Common myeloid progenitor, CD34-positive (primary cell): ENCODE data around the gene ARHGEF10L.
"Not testable (repeated sequence)": the region's sequence is repeated elsewhere in the genome, so short reads cannot be mapped to it uniquely, and the experiment has no call there.

ENCODE experiments used
- CTCF ChIA-PET: fragments of 350-600 bp; sonication (Branson Sonifier 250); formaldehyde crosslinking; loops from one replicate; lab custom pipeline; 2021; ENCODE audit warnings: antibody characterized with exemption; lab: Charles Lee
- POLR2A ChIA-PET: fragments of 350-600 bp; sonication (Branson Sonifier 250); formaldehyde crosslinking; loops from one replicate; lab custom pipeline; 2021; ENCODE audit warnings: antibody characterized with exemption; lab: Charles Lee
- DNase-seq, 3 donors: peaks; one replicate each; pipeline versions ENCODE4 v3.0.0 to v3.0.0-alpha.2; 2013
- H3K27ac ChIP-seq, 2 experiments: 1 replicate in 1 of 2; 2 replicates in 1 of 2; pipeline ENCODE4 v1.7.0; 2013; ENCODE audit warnings: inconsistent platforms in 2 of 2, low read length in 2 of 2, mild to moderate bottlenecking in 2 of 2, low read depth in 1 of 2, moderate library complexity in 1 of 2; ENCODE audit not compliant: severe bottlenecking in 2 of 2, insufficient read depth in 1 of 2, poor library complexity in 1 of 2
- H3K27me3 ChIP-seq, 5 experiments: replicated peaks in 2 of 5; 1 replicate in 3 of 5; 2 replicates in 2 of 5; pipeline versions ENCODE4 v1.6.1 to v1.7.0; 2013; ENCODE audit warnings: low read length in 4 of 5, mild to moderate bottlenecking in 2 of 5, moderate library complexity in 2 of 5, inconsistent platforms in 1 of 5; ENCODE audit not compliant: insufficient read depth in 5 of 5, control insufficient read depth in 4 of 5
- H3K36me3 ChIP-seq, 4 experiments: 1 replicate in 2 of 4; 2 replicates in 2 of 4; pipeline versions ENCODE4 v1.6.1 to v1.7.0; 2013; ENCODE audit warnings: low read length in 3 of 4, control low read depth in 1 of 4, mild to moderate bottlenecking in 1 of 4; ENCODE audit not compliant: control insufficient read depth in 4 of 4, insufficient read depth in 4 of 4
- H3K4me1 ChIP-seq, 4 experiments: 1 replicate in 3 of 4; 2 replicates in 1 of 4; pipeline versions ENCODE4 v1.6.1 to v1.7.1; 2013; ENCODE audit warnings: low read length in 3 of 4, mild to moderate bottlenecking in 3 of 4, control low read depth in 1 of 4, inconsistent platforms in 1 of 4, moderate library complexity in 1 of 4; ENCODE audit not compliant: control insufficient read depth in 4 of 4, insufficient read depth in 4 of 4; ENCODE audit errors: control extremely low read depth in 1 of 4
- H3K4me3 ChIP-seq, 7 experiments: 1 replicate in 4 of 7; 2 replicates in 3 of 7; pipeline versions ENCODE4 v1.5.1 to v1.7.0; 2013; ENCODE audit warnings: mild to moderate bottlenecking in 7 of 7, low read length in 6 of 7, moderate library complexity in 6 of 7, inconsistent platforms in 2 of 7, low read depth in 2 of 7, control low read depth in 1 of 7; ENCODE audit not compliant: insufficient read depth in 4 of 7, control insufficient read depth in 1 of 7; ENCODE audit errors: extremely low read depth in 1 of 7
- H3K9me3 ChIP-seq, 5 experiments: 1 replicate in 4 of 5; 2 replicates in 1 of 5; pipeline versions ENCODE4 v1.6.1 to v1.7.1; 2013; ENCODE audit warnings: low read length in 4 of 5, mild to moderate bottlenecking in 2 of 5, inconsistent platforms in 1 of 5, low read depth in 1 of 5, moderate library complexity in 1 of 5; ENCODE audit not compliant: control insufficient read depth in 4 of 5, insufficient read depth in 2 of 5; ENCODE audit errors: control extremely low read depth in 1 of 5
- WGBS: methylation state at CpG from one replicate; pipeline ENCODE4 v1.1.5; 2013; ENCODE audit not compliant: insufficient coverage; 5-methylcytosine and 5-hydroxymethylcytosine counted together

The ARHGEF10L gene

DNA sequence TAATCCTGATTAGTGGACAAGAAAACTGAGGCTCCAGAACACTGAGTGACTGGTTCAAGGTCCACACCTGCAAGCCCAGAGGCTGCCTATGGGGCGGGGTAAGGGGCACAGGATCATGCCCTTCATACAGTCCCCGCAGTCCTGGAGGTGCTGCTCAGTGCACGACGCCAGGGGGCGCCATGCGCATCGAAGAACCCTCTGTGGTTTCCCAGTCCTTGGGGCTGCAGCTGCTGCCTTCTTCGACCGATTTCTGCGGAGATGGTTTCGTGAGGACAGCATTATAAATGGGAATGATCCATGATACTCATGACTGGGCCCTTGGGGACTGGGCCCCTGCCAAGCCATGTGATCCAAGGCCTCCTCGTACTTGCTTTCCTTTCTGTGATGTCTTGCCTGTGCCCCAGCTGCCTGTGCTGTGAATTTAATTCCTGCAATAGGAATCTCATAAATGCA lies 37.1 kb upstream of the ARHGEF10L start:
- DNase-seq: peak; percentile 70 to 86 (median 78)
- ChIA-PET CTCF (interaction anchor here (0.7 to 9.1 kb wide), 20 partner anchors 7 to 569 kb away, joined by 3 to 152 read pairs (median 4); no protein-coding TSS in a partner anchor), POLR2A (no interaction called here)
- Histone ChIP-seq H3K36me3 (no peaks in the 10 kb centered on the region), H3K4me1 (no peaks in the 10 kb centered on the region), H3K4me3 (no peak overlapping the region), H3K27me3 (peaks cover 0 to 5% (median 0%) of the 10 kb centered on the region in 5 experiments), H3K27ac (no peak overlapping the region), H3K9me3 (no peaks in the 10 kb centered on the region)
- WGBS: 6% methylated on average over 12 of the region's 12 CpGs

DNA sequence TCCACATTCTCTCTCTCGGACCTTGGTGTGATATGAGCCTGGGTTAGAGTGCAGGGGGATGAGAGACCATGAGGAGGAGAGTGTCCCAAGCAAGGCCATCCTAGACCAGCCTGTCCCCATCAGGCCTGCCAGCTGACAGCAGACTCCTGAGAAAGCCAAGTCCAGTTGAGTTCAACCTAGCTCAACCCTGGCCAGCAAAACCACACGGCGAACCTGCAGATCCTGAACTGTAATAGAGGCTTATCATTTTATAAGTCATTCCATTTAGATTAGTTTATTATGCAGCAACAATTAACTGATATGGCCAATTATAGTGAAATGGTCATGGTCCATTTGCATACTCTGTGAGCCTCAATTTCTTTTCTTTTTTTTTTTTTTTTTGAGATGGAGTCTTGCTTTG lies 36.4 kb upstream of the ARHGEF10L start:
- Histone ChIP-seq H3K4me1 (no peaks in the 10 kb centered on the region), H3K27me3 (peaks cover 0 to 5% (median 0%) of the 10 kb centered on the region in 5 experiments), H3K4me3 (no peak overlapping the region), H3K9me3 (no peaks in the 10 kb centered on the region), H3K27ac (no peak overlapping the region), H3K36me3 (no peaks in the 10 kb centered on the region)
- CTCF ChIA-PET: interaction anchor here (0.7 to 9.1 kb wide), 18 partner anchors 8 to 160 kb away, joined by 3 to 152 read pairs (median 4); no protein-coding TSS in a partner anchor
- 80% methylated on average over 1 of the region's 3 CpGs for WGBS
- DNase-seq: no peak
- POLR2A ChIA-PET: no interaction called here

- not testable (repeated sequence) for H3K9me3 ChIP-seq, H3K4me3 ChIP-seq, H3K36me3 ChIP-seq, H3K4me1 ChIP-seq, DNase-seq, H3K27ac ChIP-seq, H3K27me3 ChIP-seq
- CTCF ChIA-PET: interaction anchor here (9.1 kb wide), 1 partner anchor 101 kb away, joined by 152 read pairs; no protein-coding TSS in a partner anchor
- POLR2A ChIA-PET: interaction anchor here (0.7 kb wide), 1 partner anchor 12 kb away, joined by 3 read pairs; no protein-coding TSS in a partner anchor
- WGBS: 96% methylated on average over 3 of the region's 4 CpGs
These were observed 32.3 kb upstream of the ARHGEF10L start for GRCh38 chr1:17507200-17507599.

DNA sequence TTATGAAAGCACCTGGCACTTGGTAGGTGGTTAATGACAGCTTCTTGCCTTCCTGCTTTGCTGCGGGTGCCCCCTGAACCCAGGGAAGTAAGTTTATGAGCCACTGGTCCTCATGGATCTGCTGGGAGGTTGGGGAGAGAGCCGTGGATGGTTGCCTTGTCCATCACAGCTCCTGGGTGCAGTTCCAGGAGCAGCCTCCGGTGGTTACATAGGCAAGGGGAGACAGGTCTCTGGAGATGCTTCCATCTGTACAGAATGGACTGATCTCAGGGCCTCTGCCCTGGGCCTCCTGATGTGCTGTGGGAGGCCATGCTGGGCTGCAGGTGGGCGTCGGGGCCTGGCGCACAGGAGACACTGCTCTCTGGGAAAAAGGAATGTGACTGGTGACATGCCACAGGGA lies 31.6 kb upstream of the ARHGEF10L start:
- WGBS: 70% methylated on average over 5 of the region's 6 CpGs
- no peak for DNase-seq

GRCh38 chr1:17509363-17509762 lies 30.1 kb upstream of the ARHGEF10L start:
- H3K4me3 ChIP-seq: no peak overlapping the region
- no peak overlapping the region for H3K27ac ChIP-seq
- no peaks in the 10 kb centered on the region for H3K36me3 ChIP-seq
- peaks cover 0 to 8% (median 5%) of the 10 kb centered on the region in 5 experiments for H3K27me3 ChIP-seq
- DNase-seq: peak in 2 of 3 donors; percentile 10 to 17
- ChIA-PET CTCF (no interaction called here), POLR2A (no interaction called here)
- 32% methylated on average over 7 of the region's 8 CpGs for WGBS
- peaks cover 0 to 5% (median 3%) of the 10 kb centered on the region in 4 experiments for H3K4me1 ChIP-seq
- H3K9me3 ChIP-seq: no peaks in the 10 kb centered on the region

More for the DNA sequence above, 31.6 kb upstream of the ARHGEF10L start:
- no peaks in the 10 kb centered on the region for H3K9me3 ChIP-seq
- H3K4me3 ChIP-seq: no peak overlapping the region
- no peak overlapping the region for H3K27ac ChIP-seq
- H3K4me1 ChIP-seq: peaks cover 0 to 5% (median 3%) of the 10 kb centered on the region in 4 experiments
- ChIA-PET POLR2A (no interaction called here), CTCF (interaction anchor here (9.1 kb wide), 1 partner anchor 101 kb away, joined by 152 read pairs; no protein-coding TSS in a partner anchor)
- H3K36me3 ChIP-seq: no peaks in the 10 kb centered on the region
- peaks cover 0 to 7% (median 3%) of the 10 kb centered on the region in 5 experiments for H3K27me3 ChIP-seq

DNA sequence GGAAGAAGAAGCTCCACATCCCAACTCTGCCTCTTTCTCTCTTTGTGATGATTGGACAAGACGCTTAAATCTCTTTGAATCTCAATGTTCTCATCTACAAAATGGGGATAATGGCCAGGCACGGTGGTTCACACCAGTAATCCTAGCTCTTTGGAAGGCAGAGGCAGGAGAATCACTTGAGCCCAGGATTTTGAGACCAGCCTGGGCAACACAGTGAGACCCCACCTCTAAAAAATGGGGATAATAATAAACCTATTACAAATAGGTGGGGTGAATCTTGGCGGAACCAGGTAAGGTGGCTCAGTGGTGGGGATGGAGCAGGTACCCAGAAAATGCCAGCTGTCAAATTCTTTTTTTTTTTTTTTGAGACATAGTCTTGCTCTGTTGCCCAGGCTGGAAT lies 29.4 kb upstream of the ARHGEF10L start:
- Histone ChIP-seq H3K27me3 (peaks cover 0 to 14% (median 5%) of the 10 kb centered on the region in 5 experiments), H3K4me1 (peaks cover 0 to 5% (median 3%) of the 10 kb centered on the region in 4 experiments), H3K4me3 (no peak overlapping the region), H3K36me3 (no peaks in the 10 kb centered on the region), H3K9me3 (no peaks in the 10 kb centered on the region), H3K27ac (no peak overlapping the region)
- POLR2A ChIA-PET: no interaction called here
- CTCF ChIA-PET: interaction anchor here (1.9 kb wide), 1 partner anchor 96 kb away, joined by 10 read pairs; no protein-coding TSS in a partner anchor
- DNase-seq: no peak
- 100% methylated on average over 1 of the region's 3 CpGs for WGBS

DNA sequence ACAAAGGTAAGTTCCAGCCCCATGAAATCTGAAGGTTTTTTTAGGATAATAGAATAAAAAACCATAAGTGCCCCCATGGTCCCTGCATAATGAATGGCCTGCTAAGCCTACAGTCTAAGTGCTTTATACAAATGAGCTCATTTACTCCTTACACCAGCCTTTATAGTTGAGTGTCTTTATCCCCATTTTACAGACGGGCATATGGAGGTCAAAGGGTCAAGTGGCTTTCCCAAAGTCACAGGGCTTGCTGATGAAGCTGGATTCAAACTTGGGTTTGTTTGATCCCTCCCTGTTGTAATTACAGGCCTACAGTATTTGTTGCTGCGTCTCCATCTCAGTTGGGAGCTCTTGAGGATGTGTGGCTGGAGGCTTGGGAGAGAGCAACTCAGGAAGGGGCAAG lies 28.3 kb upstream of the ARHGEF10L start:
- ChIA-PET POLR2A (no interaction called here), CTCF (interaction anchor here (1.2 to 1.9 kb wide), 3 partner anchors 8 to 95 kb away, joined by 3 to 10 read pairs (median 5); no protein-coding TSS in a partner anchor)
- no peak for DNase-seq
- Histone ChIP-seq H3K4me1 (peaks cover 0 to 5% (median 3%) of the 10 kb centered on the region in 4 experiments), H3K4me3 (no peak overlapping the region), H3K27ac (no peak overlapping the region), H3K9me3 (no peaks in the 10 kb centered on the region), H3K27me3 (peaks cover 0 to 21% (median 9%) of the 10 kb centered on the region in 5 experiments), H3K36me3 (no peaks in the 10 kb centered on the region)
- 100% methylated on average over 2 of the region's 2 CpGs for WGBS
